HepG2 (cell line): ENCODE results near the gene BBS9. TPM values are rescaled to one million over a fixed set of nuclear protein-coding genes. Genes with fewer than 3 reads are reported as not detected.

Source experiments
- ATAC-seq: fragments of 200-7000 bp; cut with Tn5 transposase; 3 replicates; pipeline ENCODE4 v1.9.1; 2020; ENCODE audit warnings: mild to moderate bottlenecking, moderate library complexity
- BruUV-seq: library from RNA; stranded (reverse); fragments of 400-500 nt; replicated peaks from 2 replicates; lab custom pipeline; 2021; lab: Mats Ljungman, UMichigan
- CTCF ChIA-PET: fragments of 300-600 bp; formaldehyde crosslinking; extraction: SDS; loops from one replicate; lab custom pipeline; 2021; ENCODE audit warnings: low total read pairs, inconsistent platforms, low intra/inter-chr PET ratio; lab: Yijun Ruan, JAX
- POLR2A ChIA-PET: fragments of 350-600 bp; sonication (Branson Sonifier 250); formaldehyde crosslinking; loops from one replicate; lab custom pipeline; 2020; ENCODE audit warnings: antibody characterized with exemption, inconsistent platforms; lab: Yijun Ruan, JAX
- DNase-seq: peaks from one replicate; pipeline ENCODE4 v3.0.0-alpha.2; 2015; ENCODE audit warnings: low spot score
- FAIRE-seq: peaks from 3 replicates; lab custom pipeline; 2011; peaks lifted over from hg19 to GRCh38; lab: Jason Lieb, UNC
- H2AFZ ChIP-seq: one replicate; pipeline ENCODE4 v1.6.1; 2011; ENCODE audit warnings: low read length, inconsistent platforms
- H3K27ac ChIP-seq: fragments of 300-600 bp; 3 replicates; pipeline ENCODE4 v1.8.0; 2011; ENCODE audit warnings: mixed run types, mild to moderate bottlenecking, mixed read lengths, low read length, inconsistent platforms; ENCODE audit not compliant: insufficient read depth; ENCODE audit errors: extremely low read length
- H3K27me3 ChIP-seq, 2 experiments: fragments of 200-600 bp in 1 of 2; 2 replicates in 1 of 2; 3 replicates in 1 of 2; pipeline versions ENCODE4 v1.6.0 to v1.8.0; 2011; ENCODE audit warnings: low read length in 2 of 2, mild to moderate bottlenecking in 2 of 2, moderate library complexity in 2 of 2, inconsistent platforms in 1 of 2; ENCODE audit not compliant: insufficient read depth in 2 of 2, control insufficient read depth in 1 of 2
- H3K36me3 ChIP-seq, 2 experiments: fragments of 200-600 bp in 1 of 2; replicated peaks in 1 of 2; 2 replicates in 1 of 2; 3 replicates in 1 of 2; pipeline versions ENCODE4 v1.5.1 to v1.8.0; 2011; ENCODE audit warnings: low read length in 2 of 2, inconsistent platforms in 1 of 2; ENCODE audit not compliant: insufficient read depth in 2 of 2, control insufficient read depth in 1 of 2
- H3K4me1 ChIP-seq: 2 replicates; pipeline ENCODE4 v1.5.1; 2012; ENCODE audit warnings: low read length, inconsistent platforms; ENCODE audit not compliant: insufficient read depth
- H3K4me2 ChIP-seq: 2 replicates; pipeline ENCODE4 v1.6.0; 2011; ENCODE audit warnings: low read depth, low read length, inconsistent platforms
- H3K4me3 ChIP-seq, 3 experiments: fragments of 200-600 bp in 1 of 3; sonication (generic), shearing (Covaris generic) in 1 of 3; replicated peaks in 1 of 3; 2 replicates each; pipeline ENCODE4 v1.5.1; 2011 to 2016; ENCODE audit warnings: low read length in 3 of 3, inconsistent platforms in 2 of 3, low read depth in 2 of 3, mild to moderate bottlenecking in 2 of 3, control low read depth in 1 of 3, mixed read lengths in 1 of 3; ENCODE audit not compliant: insufficient read depth in 1 of 3
- H3K79me2 ChIP-seq: one replicate; pipeline ENCODE4 v1.6.1; 2011; ENCODE audit warnings: low read length, inconsistent platforms; ENCODE audit not compliant: insufficient read depth
- H3K9ac ChIP-seq: 2 replicates; pipeline ENCODE4 v1.6.0; 2011; ENCODE audit warnings: mild to moderate bottlenecking, low read depth, low read length, inconsistent platforms; ENCODE audit not compliant: insufficient read depth
- H3K9me3 ChIP-seq: 2 replicates; pipeline ENCODE4 v1.5.1; 2012; ENCODE audit warnings: mild to moderate bottlenecking, low read length
- H4K20me1 ChIP-seq: 2 replicates; pipeline ENCODE4 v1.6.0; 2011; ENCODE audit warnings: inconsistent platforms, mild to moderate bottlenecking, low read length, moderate library complexity; ENCODE audit not compliant: insufficient read depth
- BRD4 ChIP-seq: sonication (generic); formaldehyde crosslinking; IDR thresholded peaks from 2 replicates; pipeline ENCODE4 v1.4.0; 2020; ENCODE audit warnings: missing genetic modification reagents
- CHD4 ChIP-seq: fragments of 200-600 bp; sonication (generic); IDR thresholded peaks from 2 replicates; pipeline ENCODE4 v1.7.0; 2017; ENCODE audit warnings: mild to moderate bottlenecking, low read length, borderline replicate concordance
- DPF2 ChIP-seq: sonication (generic); formaldehyde crosslinking; IDR thresholded peaks from 2 replicates; pipeline ENCODE4 v1.4.0; 2020; ENCODE audit warnings: mild to moderate bottlenecking, low read depth, missing genetic modification reagents, borderline replicate concordance
- FOXO1 ChIP-seq: sonication (generic); formaldehyde crosslinking; IDR thresholded peaks from 2 replicates; pipeline ENCODE4 v1.4.0; 2020; ENCODE audit warnings: missing genetic modification reagents
- KLF6 ChIP-seq: IDR thresholded peaks from 2 replicates; pipeline ENCODE4 v1.8.0; 2016; ENCODE audit warnings: missing biosample characterization, missing genetic modification reagents
- NKX3-1 ChIP-seq: sonication (generic); formaldehyde crosslinking; IDR thresholded peaks from 2 replicates; pipeline ENCODE4 v1.5.0; 2020; ENCODE audit warnings: missing genetic modification reagents
- NONO ChIP-seq, 2 experiments: fragments of 450-650 bp in 1 of 2; sonication (generic) in 1 of 2; formaldehyde crosslinking in 1 of 2; IDR thresholded peaks in 1 of 2; conservative IDR thresholded peaks in 1 of 2; 2 replicates each; pipeline versions ENCODE4 v1.6.1 to v1.8.0; 2017 to 2022; ENCODE audit warnings: mild to moderate bottlenecking in 1 of 2, missing genetic modification reagents in 1 of 2, moderate library complexity in 1 of 2
- PAF1 ChIP-seq: IDR thresholded peaks from 2 replicates; pipeline ENCODE4 v1.6.1; 2016; ENCODE audit warnings: missing genetic modification reagents, missing compliant biosample characterization
- STAT5B ChIP-seq: sonication (generic); formaldehyde crosslinking; IDR thresholded peaks from 2 replicates; pipeline ENCODE4 v1.4.0; 2020; ENCODE audit warnings: missing genetic modification reagents
- TRIM24 ChIP-seq: sonication (generic); formaldehyde crosslinking; IDR thresholded peaks from 2 replicates; pipeline ENCODE4 v1.8.0; 2022; ENCODE audit warnings: mild to moderate bottlenecking, missing genetic modification reagents
- YEATS4 ChIP-seq: sonication (generic); formaldehyde crosslinking; IDR thresholded peaks from 2 replicates; pipeline ENCODE4 v1.4.0; 2020; ENCODE audit warnings: missing genetic modification reagents, borderline replicate concordance
- ZBTB42 ChIP-seq: sonication (generic); formaldehyde crosslinking; IDR thresholded peaks from 2 replicates; pipeline ENCODE4 v1.5.0; 2020; ENCODE audit warnings: mild to moderate bottlenecking, missing genetic modification reagents
- ZNF232 ChIP-seq: sonication (generic); formaldehyde crosslinking; IDR thresholded peaks from 2 replicates; pipeline ENCODE4 v1.4.0; 2020; ENCODE audit warnings: missing genetic modification reagents, borderline replicate concordance
- ZNF256 ChIP-seq: sonication (generic); formaldehyde crosslinking; conservative IDR thresholded peaks from 2 replicates; pipeline ENCODE4 v1.4.0; 2020; ENCODE audit warnings: missing genetic modification reagents
- ZNF562 ChIP-seq: sonication (generic); formaldehyde crosslinking; IDR thresholded peaks from 2 replicates; pipeline ENCODE4 v1.8.0; 2022; ENCODE audit warnings: missing genetic modification reagents, borderline replicate concordance
- ZNF678 ChIP-seq: sonication (generic); formaldehyde crosslinking; IDR thresholded peaks from 2 replicates; pipeline ENCODE4 v1.4.0; 2020; ENCODE audit warnings: mild to moderate bottlenecking, missing genetic modification reagents
- ZSCAN9 ChIP-seq: IDR thresholded peaks from 2 replicates; pipeline ENCODE4 v1.6.1; 2016; ENCODE audit warnings: borderline replicate concordance
- WGBS: methylation state at CpG from one replicate; pipeline ENCODE4 v1.1.6; 2017; ENCODE audit warnings: low lambda C conversion rate; 5-methylcytosine and 5-hydroxymethylcytosine counted together
- in situ Hi-C: cut with HindIII; loops from 2 replicates; pipeline ENCODE4 v1.10.0; 2017; ENCODE audit warnings: low pct_unique_long_range_greater_than_20kb; ENCODE audit not compliant: extremely low pct_ligation_motif_present
- intact Hi-C: fragments of 100-400 bp; cut with micrococcal nuclease; formaldehyde crosslinking; loops from one replicate; pipeline ENCODE4 v1.10.0; 2022; ENCODE audit not compliant: unreplicated experiment
- polyA plus RNA-seq, 8 experiments: library from polyadenylated mRNA; depleted of rRNA in 3 of 8; stranded (reverse) in 7 of 8; unstranded in 1 of 8; fragments of >200 nt; fragmentation: Illumina TruSeq in 4 of 8; extraction: Trizol in 4 of 8; gene quantifications; 2 replicates each; pipeline versions ENCODE4 v1.2.1 to v1.2.3, GENCODE V29; 2011 to 2016; ENCODE audit warnings: low read depth in 4 of 8, missing spikeins in 1 of 8, mixed read lengths in 1 of 8; ENCODE audit not compliant: insufficient read depth in 1 of 8
- total RNA-seq, 5 experiments: library from RNA; depleted of rRNA; stranded (reverse); fragments of >200 nt; fragmentation: Illumina TruSeq; extraction: Trizol; gene quantifications; 2 replicates each; pipeline ENCODE4 v1.2.3, GENCODE V29; 2016; ENCODE audit warnings: low read depth in 1 of 5
- TF ChIP-seq, protein P1 (sequence below): sonication (generic); formaldehyde crosslinking; IDR thresholded peaks from 2 replicates; pipeline ENCODE4 v1.4.0; 2020; ENCODE audit warnings: low read depth, mild to moderate bottlenecking, missing genetic modification reagents
- TF ChIP-seq, protein P2 (sequence below): sonication (generic); formaldehyde crosslinking; IDR thresholded peaks from 2 replicates; pipeline ENCODE4 v1.9.0; 2022; ENCODE audit warnings: low read depth, missing genetic modification reagents

BBS9 gene
- total and polyA plus RNA-seq, 2 of the 13 experiments (the other 11 are each of a cell fraction or from before 2014, with no cell fraction given), result 5.1 to 7.8 TPM

DNA sequence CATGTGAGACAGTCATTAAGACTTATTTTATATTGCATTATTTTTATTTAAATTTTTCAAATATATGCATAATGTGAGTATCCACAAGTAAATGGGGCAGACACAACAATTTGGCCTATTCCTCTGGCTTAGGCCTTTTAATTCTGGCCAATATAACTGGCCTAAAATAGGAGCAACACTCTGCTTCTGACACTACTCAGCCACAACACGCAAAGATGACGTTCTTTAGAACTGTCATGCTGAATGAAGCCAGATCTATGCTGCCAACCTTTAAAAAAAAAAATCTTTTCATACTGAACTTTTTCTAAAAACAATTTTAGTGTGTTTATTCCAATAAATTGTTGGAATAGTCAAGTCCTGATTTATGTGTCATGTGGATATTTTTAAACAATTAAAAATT is 421.0 kb downstream of the BBS9 start:
- no peaks in the 10 kb centered on the region for H3K79me2 ChIP-seq
- intact Hi-C loops, result no loop called here
- no peak for DNase-seq
- in situ Hi-C loops, result no loop called here
- no peak for ATAC-seq
- no peaks in the 10 kb centered on the region for H3K9me3 ChIP-seq
- no peak overlapping the region for H3K4me3 ChIP-seq
- H3K27me3 ChIP-seq, result no peaks in the 10 kb centered on the region
- WGBS, result 96% methylated on average over 2 of the region's 2 CpGs
- H3K36me3 ChIP-seq, result no peaks in the 10 kb centered on the region
- BruUV-seq, result no TSS peak
- H3K27ac ChIP-seq, result no peak overlapping the region
- FAIRE-seq, result no peak
- peaks cover 10% of the 10 kb centered on the region; the same call in 1 of the 2 replicates for H3K4me1 ChIP-seq
- POLR2A ChIA-PET, result no interaction called here
- CTCF ChIA-PET, result no interaction called here
- H3K9ac ChIP-seq, result no peak overlapping the region
- H3K4me2 ChIP-seq, result no peak overlapping the region
- TF ChIP-seq, protein P1, sequence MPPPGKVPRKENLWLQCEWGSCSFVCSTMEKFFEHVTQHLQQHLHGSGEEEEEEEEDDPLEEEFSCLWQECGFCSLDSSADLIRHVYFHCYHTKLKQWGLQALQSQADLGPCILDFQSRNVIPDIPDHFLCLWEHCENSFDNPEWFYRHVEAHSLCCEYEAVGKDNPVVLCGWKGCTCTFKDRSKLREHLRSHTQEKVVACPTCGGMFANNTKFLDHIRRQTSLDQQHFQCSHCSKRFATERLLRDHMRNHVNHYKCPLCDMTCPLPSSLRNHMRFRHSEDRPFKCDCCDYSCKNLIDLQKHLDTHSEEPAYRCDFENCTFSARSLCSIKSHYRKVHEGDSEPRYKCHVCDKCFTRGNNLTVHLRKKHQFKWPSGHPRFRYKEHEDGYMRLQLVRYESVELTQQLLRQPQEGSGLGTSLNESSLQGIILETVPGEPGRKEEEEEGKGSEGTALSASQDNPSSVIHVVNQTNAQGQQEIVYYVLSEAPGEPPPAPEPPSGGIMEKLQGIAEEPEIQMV (CRISPR knock-in tag), result no peak
- TF ChIP-seq FOXO1 (CRISPR knock-in tag), result no peak
- TF ChIP-seq PAF1 (CRISPR knock-in tag), result no peak
- TF ChIP-seq ZBTB42, result no peak
- no peak for TF ChIP-seq NKX3-1 (CRISPR knock-in tag)
- no peak for TF ChIP-seq YEATS4 (CRISPR knock-in tag)
- TF ChIP-seq ZNF678, result no peak
- TF ChIP-seq CHD4, result no peak
- H2AFZ ChIP-seq, result no peak overlapping the region
- no peaks in the 10 kb centered on the region for H4K20me1 ChIP-seq

DNA sequence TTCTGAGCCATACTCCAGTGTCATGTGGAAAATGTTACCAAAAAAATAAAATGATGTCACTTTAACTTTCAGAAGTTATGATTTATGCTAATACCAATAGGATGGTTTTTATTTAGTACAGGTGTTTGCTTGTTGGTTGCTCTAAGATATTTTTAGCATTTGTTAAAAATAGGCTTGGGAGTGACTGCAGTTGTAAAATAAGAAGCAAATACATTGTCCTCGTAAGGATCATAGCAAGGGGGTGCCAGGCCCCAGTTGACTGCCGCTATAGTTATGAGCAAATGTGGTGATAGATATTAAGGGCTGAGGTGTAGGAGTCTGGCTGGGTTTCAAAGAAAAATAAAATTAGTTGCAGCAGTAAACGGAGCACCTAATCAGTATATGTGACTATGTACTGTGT is 421.6 kb downstream of the BBS9 start:
- Histone ChIP-seq H3K36me3 (no peaks in the 10 kb centered on the region), H4K20me1 (no peaks in the 10 kb centered on the region), H3K79me2 (no peaks in the 10 kb centered on the region), H3K4me2 (no peak overlapping the region), H3K9me3 (no peaks in the 10 kb centered on the region), H3K4me3 (no peak overlapping the region), H3K27me3 (no peaks in the 10 kb centered on the region), H3K4me1 (peaks cover 10% of the 10 kb centered on the region; the same call in 1 of the 2 replicates), H3K9ac (no peak overlapping the region), H2AFZ (no peak overlapping the region), H3K27ac (no peak overlapping the region)
- intact Hi-C loops (no loop called here), in situ Hi-C loops (no loop called here)
- ChIA-PET CTCF (no interaction called here), POLR2A (no interaction called here)
- no TSS peak for BruUV-seq
- FAIRE-seq (no peak), ATAC-seq (no peak), DNase-seq (no peak)
- TF ChIP-seq BRD4 (CRISPR knock-in tag), result no peak
- TF ChIP-seq DPF2 (CRISPR knock-in tag), result no peak
- TF ChIP-seq, protein P2, sequence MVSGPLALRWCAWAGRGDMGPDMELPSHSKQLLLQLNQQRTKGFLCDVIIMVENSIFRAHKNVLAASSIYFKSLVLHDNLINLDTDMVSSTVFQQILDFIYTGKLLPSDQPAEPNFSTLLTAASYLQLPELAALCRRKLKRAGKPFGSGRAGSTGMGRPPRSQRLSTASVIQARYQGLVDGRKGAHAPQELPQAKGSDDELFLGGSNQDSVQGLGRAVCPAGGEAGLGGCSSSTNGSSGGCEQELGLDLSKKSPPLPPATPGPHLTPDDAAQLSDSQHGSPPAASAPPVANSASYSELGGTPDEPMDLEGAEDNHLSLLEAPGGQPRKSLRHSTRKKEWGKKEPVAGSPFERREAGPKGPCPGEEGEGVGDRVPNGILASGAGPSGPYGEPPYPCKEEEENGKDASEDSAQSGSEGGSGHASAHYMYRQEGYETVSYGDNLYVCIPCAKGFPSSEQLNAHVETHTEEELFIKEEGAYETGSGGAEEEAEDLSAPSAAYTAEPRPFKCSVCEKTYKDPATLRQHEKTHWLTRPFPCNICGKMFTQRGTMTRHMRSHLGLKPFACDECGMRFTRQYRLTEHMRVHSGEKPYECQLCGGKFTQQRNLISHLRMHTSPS (CRISPR knock-in tag), result no peak
- no peak for TF ChIP-seq ZNF562 (CRISPR knock-in tag)
- no peak for TF ChIP-seq ZSCAN9 (CRISPR knock-in tag)
- TF ChIP-seq TRIM24, result no peak
- TF ChIP-seq KLF6 (CRISPR knock-in tag), result no peak
- no peak for TF ChIP-seq ZNF256 (CRISPR knock-in tag)
- TF ChIP-seq NONO (IDR thresholded peaks at IDR 0.05), result no peak
- TF ChIP-seq NONO (CRISPR knock-in tag; conservative IDR thresholded peaks at IDR 0.05), result no peak
- TF ChIP-seq ZNF232 (CRISPR knock-in tag), result no peak
- TF ChIP-seq STAT5B, result no peak
- 65% methylated on average over 3 of the region's 3 CpGs for WGBS
